ENCODE data around the gene MPC1. TPM values are rescaled to one million over a fixed set of nuclear protein-coding genes. Genes with fewer than 3 reads are reported as not detected.
"Not testable (repeated sequence)": the region's sequence is repeated elsewhere in the genome, so short reads cannot be mapped to it uniquely, and the experiment has no call there.

Gene MPC1
- total RNA-seq, 3 donors from 2014 or later (not counting 1 experiment from before 2014, with no cell fraction given): 26.3 to 31.1 (median 30.4) TPM

- peak overlapping the region; percentile 86 for H3K4me3 Mint-ChIP-seq
- WGBS (ENCODE audit: insufficient coverage): 28% methylated on average over 20 of the region's 22 CpGs
- Histone ChIP-seq H3K4me1 (ENCODE audit: control insufficient read depth, insufficient read depth, low read length) (peaks cover 15% of the 10 kb centered on the region), H3K27ac (ENCODE audit: low read length) (peak overlapping the region; percentile 75), H3K4me3 (ENCODE audit: low read length) (peak overlapping the region; percentile 75)
- H3K27ac Mint-ChIP-seq: peak overlapping the region; percentile 70 to 92
- DNase-seq: peak in 1 of 2 donors; percentile 25
- H3K9me3 ChIP-seq (ENCODE audit: control insufficient read depth, insufficient read depth, low read length); H3K36me3 ChIP-seq (ENCODE audit: control insufficient read depth, insufficient read depth, low read length); ATAC-seq; H3K27me3 Mint-ChIP-seq (ENCODE audit: low read depth in 2 of 2); H3K9me3 Mint-ChIP-seq; H3K4me1 Mint-ChIP-seq; H3K27me3 ChIP-seq (ENCODE audit: control insufficient read depth, insufficient read depth, low read length); H3K36me3 Mint-ChIP-seq: not testable (repeated sequence)
- intact Hi-C loops (cut with micrococcal nuclease): loop anchor here (1.0 to 5.0 kb wide), 4 partner anchors 43 to 243 kb away; partner anchors contain the start of gene RPS6KA2
- peak; percentile 19 for TF ChIP-seq CTCF (IDR thresholded peaks at IDR 0.05)
Measured at GRCh38 chr6:166383802-166384363, 1.1 kb upstream of the MPC1 start.

- ATAC-seq (peak; percentile 4 to 13 (median 5)), DNase-seq (no peak)
- H3K4me3 Mint-ChIP-seq: peak overlapping the region; percentile 94
- no peak for TF ChIP-seq CTCF (IDR thresholded peaks at IDR 0.05)
- H3K27me3 Mint-ChIP-seq (ENCODE audit: low read depth in 2 of 2): no peaks in the 10 kb centered on the region
- Histone ChIP-seq H3K4me3 (ENCODE audit: low read length) (peak overlapping the region; percentile 64), H3K9me3 (ENCODE audit: control insufficient read depth, insufficient read depth, low read length) (no peaks in the 10 kb centered on the region), H3K4me1 (ENCODE audit: control insufficient read depth, insufficient read depth, low read length) (peaks cover 15% of the 10 kb centered on the region), H3K36me3 (ENCODE audit: control insufficient read depth, insufficient read depth, low read length) (no peaks in the 10 kb centered on the region), H3K27ac (ENCODE audit: low read length) (peak overlapping the region; percentile 69), H3K27me3 (ENCODE audit: control insufficient read depth, insufficient read depth, low read length) (no peaks in the 10 kb centered on the region)
- intact Hi-C loops (cut with micrococcal nuclease): loop anchor here (1.0 to 5.0 kb wide), 3 partner anchors 55 to 245 kb away; partner anchors contain the start of gene RPS6KA2
- peaks cover 9 to 15% of the 10 kb centered on the region in 2 donors for H3K4me1 Mint-ChIP-seq
- peak overlapping the region; percentile 88 to 92 for H3K27ac Mint-ChIP-seq
- H3K36me3 Mint-ChIP-seq: no peaks in the 10 kb centered on the region
- WGBS (ENCODE audit: insufficient coverage): under 1% methylated on average over 46 of the region's 46 CpGs
- H3K9me3 Mint-ChIP-seq: no peaks in the 10 kb centered on the region
Measured at GRCh38 chr6:166382500-166382932, 224 bp downstream of the MPC1 start.

DNA sequence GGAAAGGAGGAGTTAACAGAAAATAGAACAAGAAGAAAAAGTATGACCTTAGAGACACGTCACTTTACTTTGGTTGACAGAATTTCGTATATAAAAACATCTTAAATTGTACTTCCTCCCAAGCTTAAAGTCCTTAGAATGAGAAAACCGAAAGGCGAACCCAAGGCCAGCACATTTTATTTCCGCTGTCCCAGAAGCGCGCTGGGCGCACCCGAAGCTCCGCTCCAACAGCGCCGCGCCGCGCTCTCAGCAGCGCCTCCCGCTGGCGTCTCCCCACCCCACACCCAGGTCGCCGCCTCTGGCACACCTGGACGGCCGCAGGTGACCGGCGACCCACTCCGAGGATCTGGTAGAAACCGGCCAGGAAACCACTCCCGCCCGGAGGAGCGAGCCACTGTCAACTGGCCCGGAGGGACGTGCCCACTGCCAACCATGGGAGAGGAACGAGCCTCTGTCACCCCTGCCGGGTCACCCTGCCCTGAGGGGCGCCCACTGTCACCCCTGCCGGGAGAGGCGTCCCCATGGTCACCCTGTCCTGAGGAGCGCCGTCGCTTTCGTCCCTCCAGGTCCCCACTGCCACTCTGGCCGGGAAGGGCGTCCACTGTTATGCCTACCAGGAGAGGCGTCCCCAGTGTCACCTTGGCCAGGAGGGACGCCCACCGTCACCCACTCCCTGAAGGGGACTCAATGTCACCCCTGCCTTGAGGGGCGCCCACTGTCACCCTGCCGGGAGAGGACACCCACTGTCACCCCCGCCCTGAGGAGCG, 824 bp downstream of the MPC1 start:
- peak overlapping the region; percentile 69 for H3K27ac ChIP-seq (ENCODE audit: low read length)
- intact Hi-C loops (cut with micrococcal nuclease): loop anchor here (1.0 to 5.0 kb wide), 3 partner anchors 55 to 245 kb away; partner anchors contain the start of gene RPS6KA2
- no peaks in the 10 kb centered on the region for H3K9me3 Mint-ChIP-seq
- H3K36me3 ChIP-seq (ENCODE audit: control insufficient read depth, insufficient read depth, low read length): no peaks in the 10 kb centered on the region
- TF ChIP-seq CTCF (IDR thresholded peaks at IDR 0.05): peak; percentile 97
- H3K4me3 Mint-ChIP-seq: peak overlapping the region; percentile 94
- peak overlapping the region; percentile 64 for H3K4me3 ChIP-seq (ENCODE audit: low read length)
- no peaks in the 10 kb centered on the region for H3K27me3 ChIP-seq (ENCODE audit: control insufficient read depth, insufficient read depth, low read length)
- DNase-seq: peak; percentile 65 to 81
- ATAC-seq: peak; percentile 27 to 47 (median 32)
- H3K9me3 ChIP-seq (ENCODE audit: control insufficient read depth, insufficient read depth, low read length): no peaks in the 10 kb centered on the region
- peaks cover 15% of the 10 kb centered on the region for H3K4me1 ChIP-seq (ENCODE audit: control insufficient read depth, insufficient read depth, low read length)
- no peaks in the 10 kb centered on the region for H3K36me3 Mint-ChIP-seq
- H3K27me3 Mint-ChIP-seq (ENCODE audit: low read depth in 2 of 2): no peaks in the 10 kb centered on the region
- under 1% methylated on average over 49 of the region's 49 CpGs for WGBS (ENCODE audit: insufficient coverage)
- H3K27ac Mint-ChIP-seq: peak overlapping the region; percentile 88 to 92
- peaks cover 9 to 15% of the 10 kb centered on the region in 2 donors for H3K4me1 Mint-ChIP-seq

Data from natural killer cell (primary cell).